ENCODE results near the gene EPS8L3.

The EPS8L3 gene

DNA sequence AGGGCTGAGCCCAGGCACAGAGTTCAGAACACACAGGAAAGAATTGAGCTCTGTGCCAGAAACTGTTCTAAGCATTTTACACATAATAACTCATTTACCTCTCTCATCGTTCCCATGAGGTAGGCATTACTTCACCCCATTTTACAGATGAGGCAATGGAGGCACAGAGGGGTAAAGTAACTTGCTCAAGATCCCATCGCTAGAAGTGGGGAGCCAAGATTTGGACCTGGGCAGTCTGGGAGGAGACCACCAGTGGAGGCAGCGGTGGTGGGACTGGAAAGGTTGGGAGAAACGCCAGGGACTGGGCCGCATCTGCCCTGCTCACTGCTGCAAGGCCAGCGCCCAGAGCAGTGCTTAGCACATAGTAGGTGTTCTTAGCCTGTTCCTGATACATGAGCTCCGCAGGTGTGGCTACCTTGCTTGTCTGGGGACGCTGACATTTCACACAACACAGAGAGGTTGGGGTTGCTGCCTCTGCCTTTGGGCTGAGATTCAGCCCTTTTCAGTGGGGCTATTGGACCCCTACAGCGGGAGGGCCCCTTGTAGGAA lies 27.8 kb upstream of the EPS8L3 start:
- no peaks in the 10 kb centered on the region for H3K27me3 ChIP-seq (ENCODE audit: control insufficient read depth, insufficient read depth, low read length)
- peaks cover 24% of the 10 kb centered on the region for H3K4me1 ChIP-seq (ENCODE audit: control insufficient read depth, low read depth, low read length)
- no peaks in the 10 kb centered on the region for H3K36me3 ChIP-seq (ENCODE audit: control insufficient read depth, low read depth, low read length)
- H3K9me3 ChIP-seq (ENCODE audit: control insufficient read depth, low read depth, low read length): no peaks in the 10 kb centered on the region
- H3K4me3 ChIP-seq (ENCODE audit: low read length): no peak overlapping the region
- H3K27ac ChIP-seq (ENCODE audit: low read length): no peak overlapping the region
- no peak overlapping the region for H3K9ac ChIP-seq (ENCODE audit: low read length)

- Histone ChIP-seq H3K36me3 (ENCODE audit: control insufficient read depth, low read depth, low read length) (no peaks in the 10 kb centered on the region), H3K4me1 (ENCODE audit: control insufficient read depth, low read depth, low read length) (peaks cover 24% of the 10 kb centered on the region), H3K27ac (ENCODE audit: low read length) (no peak overlapping the region), H3K27me3 (ENCODE audit: control insufficient read depth, insufficient read depth, low read length) (no peaks in the 10 kb centered on the region), H3K4me3 (ENCODE audit: low read length) (no peak overlapping the region), H3K9ac (ENCODE audit: low read length) (no peak overlapping the region), H3K9me3 (ENCODE audit: control insufficient read depth, low read depth, low read length) (no peaks in the 10 kb centered on the region)
These were observed 27.2 kb upstream of the EPS8L3 start for GRCh38 chr1:109790735-109791494.

DNA sequence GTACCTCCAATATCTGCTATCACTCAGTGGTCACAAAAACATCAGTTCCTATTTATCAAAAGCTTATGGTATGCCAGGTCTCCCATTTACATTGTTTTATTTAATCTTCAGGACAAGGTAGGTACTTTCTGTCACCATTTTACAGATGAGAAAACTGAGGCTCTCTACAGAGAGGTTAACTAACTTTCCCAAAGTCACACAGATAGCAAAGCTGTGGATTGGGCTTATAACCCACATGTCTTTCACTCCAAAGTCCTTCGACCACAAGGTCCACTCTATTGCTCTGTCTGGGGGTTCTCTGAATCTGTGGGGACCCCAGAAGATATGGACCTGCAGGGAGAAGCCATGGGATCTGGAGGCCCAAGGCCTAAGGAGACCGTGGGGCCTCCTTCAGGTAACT lies 26.6 kb upstream of the EPS8L3 start:
- H3K9ac ChIP-seq (ENCODE audit: low read length): no peak overlapping the region
- H3K27ac ChIP-seq (ENCODE audit: low read length): no peak overlapping the region
- no peak overlapping the region for H3K4me3 ChIP-seq (ENCODE audit: low read length)

DNA sequence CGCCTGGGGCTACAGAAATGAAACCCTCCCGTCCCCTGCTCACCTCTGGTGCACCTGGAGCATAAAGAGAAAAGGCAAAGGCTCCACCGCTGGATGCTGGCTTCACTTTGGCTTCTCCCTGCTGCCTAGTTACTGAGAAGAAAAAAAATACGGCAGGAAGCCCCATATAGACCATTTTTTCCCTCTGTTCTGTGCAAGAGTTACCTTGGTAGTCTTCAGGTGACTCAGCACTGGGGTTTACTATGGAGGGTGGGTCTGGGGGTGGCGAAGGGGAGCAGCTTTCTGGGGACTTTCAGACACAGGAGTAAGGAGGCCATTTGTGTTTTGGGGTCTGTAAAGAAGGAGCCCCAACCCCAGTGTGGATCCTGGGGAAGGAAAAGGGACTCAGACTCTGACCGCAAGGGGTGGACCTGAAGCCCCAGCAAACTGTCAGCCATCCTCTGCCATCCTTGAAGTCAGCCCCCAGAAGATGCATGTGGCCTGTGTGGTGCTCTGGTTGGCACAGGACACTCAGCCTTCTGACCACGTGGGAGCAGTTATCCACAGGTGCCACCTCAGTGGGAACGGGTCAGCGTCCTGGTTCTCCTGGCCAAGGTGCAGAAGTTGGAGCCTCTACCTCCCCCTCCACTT lies 25.9 kb upstream of the EPS8L3 start:
- Histone ChIP-seq H3K9me3 (ENCODE audit: control insufficient read depth, low read depth, low read length) (no peaks in the 10 kb centered on the region), H3K4me3 (ENCODE audit: low read length) (no peak overlapping the region), H3K36me3 (ENCODE audit: control insufficient read depth, low read depth, low read length) (no peaks in the 10 kb centered on the region), H3K27ac (ENCODE audit: low read length) (no peak overlapping the region), H3K27me3 (ENCODE audit: control insufficient read depth, insufficient read depth, low read length) (no peaks in the 10 kb centered on the region), H3K4me1 (ENCODE audit: control insufficient read depth, low read depth, low read length) (peaks cover 24% of the 10 kb centered on the region), H3K9ac (ENCODE audit: low read length) (no peak overlapping the region)

More for the DNA sequence above, 26.6 kb upstream of the EPS8L3 start:
- peaks cover 24% of the 10 kb centered on the region for H3K4me1 ChIP-seq (ENCODE audit: control insufficient read depth, low read depth, low read length)
- no peaks in the 10 kb centered on the region for H3K36me3 ChIP-seq (ENCODE audit: control insufficient read depth, low read depth, low read length)
- no peaks in the 10 kb centered on the region for H3K27me3 ChIP-seq (ENCODE audit: control insufficient read depth, insufficient read depth, low read length)
- no peaks in the 10 kb centered on the region for H3K9me3 ChIP-seq (ENCODE audit: control insufficient read depth, low read depth, low read length)

- H3K27me3 ChIP-seq (ENCODE audit: control insufficient read depth, insufficient read depth, low read length): no peaks in the 10 kb centered on the region
- H3K9ac ChIP-seq (ENCODE audit: low read length): no peak overlapping the region
- no peaks in the 10 kb centered on the region for H3K9me3 ChIP-seq (ENCODE audit: control insufficient read depth, low read depth, low read length)
- no peaks in the 10 kb centered on the region for H3K36me3 ChIP-seq (ENCODE audit: control insufficient read depth, low read depth, low read length)
- H3K4me3 ChIP-seq (ENCODE audit: low read length): no peak overlapping the region
- peaks cover 21% of the 10 kb centered on the region for H3K4me1 ChIP-seq (ENCODE audit: control insufficient read depth, low read depth, low read length)
- H3K27ac ChIP-seq (ENCODE audit: low read length): no peak overlapping the region
These were observed 25.2 kb upstream of the EPS8L3 start for GRCh38 chr1:109788695-109789521.

GRCh38 chr1:109787845-109788601 lies 24.3 kb upstream of the EPS8L3 start:
- no peaks in the 10 kb centered on the region for H3K36me3 ChIP-seq (ENCODE audit: control insufficient read depth, low read depth, low read length)
- peaks cover 21% of the 10 kb centered on the region for H3K4me1 ChIP-seq (ENCODE audit: control insufficient read depth, low read depth, low read length)
- H3K27ac ChIP-seq (ENCODE audit: low read length): no peak overlapping the region
- no peaks in the 10 kb centered on the region for H3K9me3 ChIP-seq (ENCODE audit: control insufficient read depth, low read depth, low read length)
- no peaks in the 10 kb centered on the region for H3K27me3 ChIP-seq (ENCODE audit: control insufficient read depth, insufficient read depth, low read length)
- H3K4me3 ChIP-seq (ENCODE audit: low read length): no peak overlapping the region
- no peak overlapping the region for H3K9ac ChIP-seq (ENCODE audit: low read length)

- no peak overlapping the region for H3K4me3 ChIP-seq (ENCODE audit: low read length)
- H3K36me3 ChIP-seq (ENCODE audit: control insufficient read depth, low read depth, low read length): no peaks in the 10 kb centered on the region
- no peaks in the 10 kb centered on the region for H3K9me3 ChIP-seq (ENCODE audit: control insufficient read depth, low read depth, low read length)
- H3K9ac ChIP-seq (ENCODE audit: low read length): no peak overlapping the region
- H3K27me3 ChIP-seq (ENCODE audit: control insufficient read depth, insufficient read depth, low read length): no peaks in the 10 kb centered on the region
- H3K4me1 ChIP-seq (ENCODE audit: control insufficient read depth, low read depth, low read length): peaks cover 23% of the 10 kb centered on the region
- no peak overlapping the region for H3K27ac ChIP-seq (ENCODE audit: low read length)
These were observed 23.6 kb upstream of the EPS8L3 start for GRCh38 chr1:109787211-109787844.

DNA sequence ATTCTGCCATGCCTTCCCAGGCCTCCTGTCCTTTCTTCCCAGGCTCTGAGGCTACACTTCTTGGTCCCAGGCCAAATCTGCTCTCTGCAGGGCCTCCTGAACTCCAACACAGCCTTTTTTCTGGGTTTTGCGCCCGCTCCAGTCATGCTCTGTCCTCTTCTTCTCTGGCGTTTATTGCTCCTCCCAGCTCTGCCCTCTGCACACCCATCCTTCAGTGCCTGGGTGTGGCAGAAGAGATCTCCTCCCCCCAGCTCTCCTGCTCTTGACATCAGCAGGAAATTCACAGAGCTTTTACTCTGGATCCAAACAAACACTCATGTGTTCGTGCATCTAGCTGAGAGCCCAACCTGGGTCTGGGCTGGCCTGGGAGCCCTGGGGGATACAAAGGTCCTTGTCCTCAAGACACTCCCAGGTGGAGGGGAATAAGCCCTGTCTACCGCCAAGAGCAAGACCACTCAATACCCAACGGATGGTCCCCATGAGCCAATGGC lies 22.9 kb upstream of the EPS8L3 start:
- H3K36me3 ChIP-seq (ENCODE audit: control insufficient read depth, low read depth, low read length): no peaks in the 10 kb centered on the region
- no peak overlapping the region for H3K4me3 ChIP-seq (ENCODE audit: low read length)
- H3K27ac ChIP-seq (ENCODE audit: low read length): no peak overlapping the region
- no peaks in the 10 kb centered on the region for H3K27me3 ChIP-seq (ENCODE audit: control insufficient read depth, insufficient read depth, low read length)
- no peak overlapping the region for H3K9ac ChIP-seq (ENCODE audit: low read length)
- no peaks in the 10 kb centered on the region for H3K9me3 ChIP-seq (ENCODE audit: control insufficient read depth, low read depth, low read length)
- H3K4me1 ChIP-seq (ENCODE audit: control insufficient read depth, low read depth, low read length): peaks cover 16% of the 10 kb centered on the region

GRCh38 chr1:109786112-109786480 lies 22.4 kb upstream of the EPS8L3 start:
- Histone ChIP-seq H3K27me3 (ENCODE audit: control insufficient read depth, insufficient read depth, low read length) (no peaks in the 10 kb centered on the region), H3K9me3 (ENCODE audit: control insufficient read depth, low read depth, low read length) (peaks cover 2% of the 10 kb centered on the region), H3K4me1 (ENCODE audit: control insufficient read depth, low read depth, low read length) (peaks cover 11% of the 10 kb centered on the region), H3K27ac (ENCODE audit: low read length) (no peak overlapping the region), H3K36me3 (ENCODE audit: control insufficient read depth, low read depth, low read length) (no peaks in the 10 kb centered on the region), H3K4me3 (ENCODE audit: low read length) (no peak overlapping the region), H3K9ac (ENCODE audit: low read length) (no peak overlapping the region)

- H3K27ac ChIP-seq (ENCODE audit: low read length): no peak overlapping the region
- no peaks in the 10 kb centered on the region for H3K36me3 ChIP-seq (ENCODE audit: control insufficient read depth, low read depth, low read length)
- no peak overlapping the region for H3K9ac ChIP-seq (ENCODE audit: low read length)
- peaks cover 10% of the 10 kb centered on the region for H3K4me1 ChIP-seq (ENCODE audit: control insufficient read depth, low read depth, low read length)
- H3K27me3 ChIP-seq (ENCODE audit: control insufficient read depth, insufficient read depth, low read length): no peaks in the 10 kb centered on the region
- no peak overlapping the region for H3K4me3 ChIP-seq (ENCODE audit: low read length)
- H3K9me3 ChIP-seq (ENCODE audit: control insufficient read depth, low read depth, low read length): peaks cover 7% of the 10 kb centered on the region
These were observed 21.9 kb upstream of the EPS8L3 start for GRCh38 chr1:109785446-109786111.

All from iPS-18a (cell line).